ENCODE results near the gene IMPDH2. TPM values are rescaled to one million over a fixed set of nuclear protein-coding genes. Genes with fewer than 3 reads are reported as not detected.
A peak's percentile ranks its signal among the peaks of the same experiment; 100 is the strongest.

Gene IMPDH2
- total RNA-seq, 2 donors from 2014 or later = 180 to 195 TPM

GRCh38 chr3:49021213-49021812, 7.9 kb downstream of the IMPDH2 start:
- Histone ChIP-seq H3K27ac (ENCODE audit: low read depth, low read length) (peak overlapping the region; percentile 99), H3K4me1 (ENCODE audit: control insufficient read depth, insufficient read depth, low read length) (no peaks in the 10 kb centered on the region), H3K36me3 (ENCODE audit: control insufficient read depth, insufficient read depth, low read length) (peaks cover 40% of the 10 kb centered on the region), H3K27me3 (ENCODE audit: control insufficient read depth, insufficient read depth, low read length, poor library complexity, severe bottlenecking) (no peaks in the 10 kb centered on the region), H3K9ac (ENCODE audit: extremely low read depth, low read length, poor library complexity, severe bottlenecking) (peak overlapping the region; percentile 90), H3K4me3 (ENCODE audit: low read length) (peak overlapping the region; percentile 98), H3K9me3 (ENCODE audit: control insufficient read depth, low read length) (no peaks in the 10 kb centered on the region)
- no peak for TF ChIP-seq CTCF (conservative IDR thresholded peaks at IDR 0.05)
- H3K27ac Mint-ChIP-seq = peak overlapping the region; percentile 98
- H3K4me1 Mint-ChIP-seq = peaks cover 9% of the 10 kb centered on the region
- no peaks in the 10 kb centered on the region for H3K9me3 Mint-ChIP-seq
- no peaks in the 10 kb centered on the region for H3K27me3 Mint-ChIP-seq (ENCODE audit: insufficient read depth)
- peaks cover 33% of the 10 kb centered on the region for H3K36me3 Mint-ChIP-seq (ENCODE audit: low read depth)
- H3K4me3 Mint-ChIP-seq = peak overlapping the region; percentile 89
- peak; percentile 99 for DNase-seq
- 0 to 1% methylated on average over 42 to 60 of the region's 60 CpGs for whole genome bisulfite sequencing, 2 experiments (ENCODE audit: insufficient coverage in 1 of 2, insufficient read length in 1 of 2)

GRCh38 chr3:49020330-49021212, 8.6 kb downstream of the IMPDH2 start:
- H3K27me3 Mint-ChIP-seq (ENCODE audit: insufficient read depth) = no peaks in the 10 kb centered on the region
- 3 to 8% methylated on average over 15 to 51 of the region's 51 CpGs for WGBS, 2 experiments (ENCODE audit: insufficient coverage in 1 of 2, insufficient read length in 1 of 2)
- no peaks in the 10 kb centered on the region for H3K27me3 ChIP-seq (ENCODE audit: control insufficient read depth, insufficient read depth, low read length, poor library complexity, severe bottlenecking)
- TF ChIP-seq CTCF (conservative IDR thresholded peaks at IDR 0.05) = no peak
- H3K36me3 Mint-ChIP-seq (ENCODE audit: low read depth) = peaks cover 33% of the 10 kb centered on the region
- peaks cover 40% of the 10 kb centered on the region for H3K36me3 ChIP-seq (ENCODE audit: control insufficient read depth, insufficient read depth, low read length)
- peak overlapping the region; percentile 90 for H3K9ac ChIP-seq (ENCODE audit: extremely low read depth, low read length, poor library complexity, severe bottlenecking)
- H3K27ac Mint-ChIP-seq = peak overlapping the region; percentile 88
- peak; percentile 72 for DNase-seq
- peaks cover 9% of the 10 kb centered on the region for H3K4me1 Mint-ChIP-seq
- no peaks in the 10 kb centered on the region for H3K9me3 Mint-ChIP-seq
- H3K4me3 ChIP-seq (ENCODE audit: low read length) = peak overlapping the region; percentile 98
- peak overlapping the region; percentile 99 for H3K27ac ChIP-seq (ENCODE audit: low read depth, low read length)
- H3K9me3 ChIP-seq (ENCODE audit: control insufficient read depth, low read length) = no peaks in the 10 kb centered on the region
- peak overlapping the region; percentile 89 for H3K4me3 Mint-ChIP-seq
- no peaks in the 10 kb centered on the region for H3K4me1 ChIP-seq (ENCODE audit: control insufficient read depth, insufficient read depth, low read length)

- peak overlapping the region; percentile 98 for H3K4me3 ChIP-seq (ENCODE audit: low read length)
- peaks cover 9% of the 10 kb centered on the region for H3K4me1 Mint-ChIP-seq
- H3K9me3 Mint-ChIP-seq = no peaks in the 10 kb centered on the region
- peaks cover 32% of the 10 kb centered on the region for H3K36me3 Mint-ChIP-seq (ENCODE audit: low read depth)
- WGBS, 2 experiments (ENCODE audit: insufficient coverage in 1 of 2, insufficient read length in 1 of 2) = 67 to 81% methylated on average over 11 to 12 of the region's 12 CpGs
- TF ChIP-seq CTCF (conservative IDR thresholded peaks at IDR 0.05) = no peak
- no peaks in the 10 kb centered on the region for H3K9me3 ChIP-seq (ENCODE audit: control insufficient read depth, low read length)
- peaks cover 40% of the 10 kb centered on the region for H3K36me3 ChIP-seq (ENCODE audit: control insufficient read depth, insufficient read depth, low read length)
- H3K27ac ChIP-seq (ENCODE audit: low read depth, low read length) = no peak overlapping the region
- peak overlapping the region; percentile 89 for H3K4me3 Mint-ChIP-seq
- peak overlapping the region; percentile 90 for H3K9ac ChIP-seq (ENCODE audit: extremely low read depth, low read length, poor library complexity, severe bottlenecking)
- no peaks in the 10 kb centered on the region for H3K27me3 ChIP-seq (ENCODE audit: control insufficient read depth, insufficient read depth, low read length, poor library complexity, severe bottlenecking)
- H3K27me3 Mint-ChIP-seq (ENCODE audit: insufficient read depth) = no peaks in the 10 kb centered on the region
- peak overlapping the region; percentile 88 for H3K27ac Mint-ChIP-seq
- DNase-seq = peak; percentile 53
- no peaks in the 10 kb centered on the region for H3K4me1 ChIP-seq (ENCODE audit: control insufficient read depth, insufficient read depth, low read length)
Observed at GRCh38 chr3:49019941-49020329, 9.3 kb downstream of the IMPDH2 start.
